ENCODE data around the gene ASPHD1. TPM values are rescaled to one million over a fixed set of nuclear protein-coding genes. Genes with fewer than 3 reads are reported as not detected.

Gene ASPHD1
- total and polyA plus RNA-seq, 11 donors: 0.20 to 5.3 (median 0.54) TPM; not detected in 4

GRCh38 chr16:29925105-29925756, 24.9 kb downstream of the ASPHD1 start:
- H3K27ac ChIP-seq: peak overlapping the region in 6 of 12 donors; percentile 86 to 96 (median 90)
- 9 to 10% (median 10%) methylated on average over 9 of the region's 9 CpGs for WGBS, 4 donors
- H3K36me3 ChIP-seq: peaks cover 0 to 34% (median 29%) of the 10 kb centered on the region in 9 donors
- peak overlapping the region; percentile 72 to 100 (median 92) for H3K4me3 ChIP-seq
- ATAC-seq (no peak), DNase-seq (no peak)
- TF ChIP-seq POLR2A (IDR thresholded peaks at IDR 0.05) (no peak), CTCF (IDR thresholded peaks at IDR 0.05) (no peak)
- intact Hi-C loops (cut with DNase I): loop anchor here in 6 of 10 donors (5.0 to 10.0 kb wide), 5 partner anchors 37 to 82 kb away; partner anchors contain the start of genes TMEM219 (in 3 of the 6), HIRIP3 (in 2 of the 6), INO80E (in 2 of the 6) and TAOK2 (in 1 of the 6)
- peaks cover 4 to 27% (median 18%) of the 10 kb centered on the region in 12 donors for H3K4me1 ChIP-seq
- no peaks in the 10 kb centered on the region for H3K27me3 ChIP-seq
- no peaks in the 10 kb centered on the region for H3K9me3 ChIP-seq

- Histone ChIP-seq H3K9me3 (no peaks in the 10 kb centered on the region), H3K36me3 (peaks cover 0 to 26% (median 21%) of the 10 kb centered on the region in 9 donors), H3K4me3 (peak within 1 kb of the TSS; percentile 72 to 100 (median 92)), H3K27me3 (no peaks in the 10 kb centered on the region), H3K4me1 (peaks cover 4 to 27% (median 18%) of the 10 kb centered on the region in 12 donors), H3K27ac (peak within 1 kb of the TSS; percentile 72 to 96 (median 88))
- intact Hi-C loops (cut with DNase I): loop anchor here in 7 of 10 donors (1.0 to 10.0 kb wide), 9 partner anchors 26 to 81 kb away; partner anchors contain the start of genes INO80E (in 3 of the 7), TMEM219 (in 3 of the 7), HIRIP3 (in 2 of the 7) and TAOK2 (in 2 of the 7)
- ATAC-seq (peak; percentile 89 to 99 (median 99)), DNase-seq (peak; percentile 85 to 95 (median 89))
- TF ChIP-seq CTCF (IDR thresholded peaks at IDR 0.05) (no peak), POLR2A (IDR thresholded peaks at IDR 0.05) (peak in 1 of 2 donors; percentile 93)
- 0 to 1% (median 0%) methylated on average over 69 to 89 of the region's 89 CpGs for WGBS, 4 donors
Observed at GRCh38 chr16:29925781-29926710, 25.8 kb downstream of the ASPHD1 start, which contains the start of gene KCTD13. KCTD13 (minus strand) TSS chr16:29926226; CDS start chr16:29926033, 193 bp downstream.

GRCh38 chr16:29926711-29927052, 26.4 kb downstream of the ASPHD1 start:
- Histone ChIP-seq H3K27me3 (no peaks in the 10 kb centered on the region), H3K36me3 (peaks cover 0 to 20% (median 14%) of the 10 kb centered on the region in 9 donors), H3K27ac (peak overlapping the region; percentile 72 to 96 (median 88)), H3K4me1 (peaks cover 4 to 27% (median 18%) of the 10 kb centered on the region in 12 donors), H3K4me3 (peak overlapping the region; percentile 72 to 100 (median 92)), H3K9me3 (no peaks in the 10 kb centered on the region)
- intact Hi-C loops (cut with DNase I): loop anchor here in 8 of 10 donors (1.0 to 10.0 kb wide), 10 partner anchors 26 to 81 kb away; partner anchors contain the start of genes INO80E (in 3 of the 8), TMEM219 (in 3 of the 8), HIRIP3 (in 2 of the 8) and TAOK2 (in 2 of the 8)
- no peak for TF ChIP-seq POLR2A (IDR thresholded peaks at IDR 0.05)
- no peak for TF ChIP-seq CTCF (IDR thresholded peaks at IDR 0.05)
- DNase-seq (peak in 1 of 5 donors; percentile 34), ATAC-seq (peak; percentile 17 to 60 (median 50))
- 2 to 3% (median 2%) methylated on average over 12 of the region's 12 CpGs for WGBS, 4 donors

All from heart left ventricle (tissue), 16 donors.